ENCODE measurements around the gene RNF148.

The RNF148 gene, protein sequence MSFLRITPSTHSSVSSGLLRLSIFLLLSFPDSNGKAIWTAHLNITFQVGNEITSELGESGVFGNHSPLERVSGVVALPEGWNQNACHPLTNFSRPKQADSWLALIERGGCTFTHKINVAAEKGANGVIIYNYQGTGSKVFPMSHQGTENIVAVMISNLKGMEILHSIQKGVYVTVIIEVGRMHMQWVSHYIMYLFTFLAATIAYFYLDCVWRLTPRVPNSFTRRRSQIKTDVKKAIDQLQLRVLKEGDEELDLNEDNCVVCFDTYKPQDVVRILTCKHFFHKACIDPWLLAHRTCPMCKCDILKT

DNA sequence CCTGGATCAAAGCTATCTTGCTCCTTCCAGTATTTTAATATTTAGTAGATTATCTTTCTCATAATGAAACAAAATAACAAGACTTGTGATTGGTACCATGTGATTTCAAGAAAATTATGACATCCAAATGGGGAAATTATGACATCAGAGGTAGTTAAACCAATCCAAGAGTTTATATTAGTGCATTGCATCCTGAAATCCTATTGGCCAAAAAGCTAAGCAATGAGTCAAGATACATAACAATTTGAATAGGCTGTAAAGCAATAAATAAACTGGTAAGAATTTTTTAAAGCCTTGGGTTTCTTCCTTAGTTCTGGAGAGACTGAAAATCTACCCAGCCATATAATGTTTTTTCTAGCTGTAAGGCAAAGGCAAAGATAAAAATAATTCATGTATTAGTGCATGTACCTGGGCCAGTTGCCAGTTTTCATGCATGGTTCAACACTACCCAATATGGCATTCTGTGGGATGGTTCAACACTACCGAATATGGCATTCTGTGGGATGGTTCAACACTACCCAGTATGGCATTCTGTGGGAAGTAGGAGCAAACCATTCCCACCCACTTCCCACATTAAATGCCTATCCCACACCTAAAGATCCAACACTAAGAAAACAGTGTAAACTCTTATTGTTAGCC is at the start of gene RNF148:
Gene RNF148 (minus strand): TSS at position 51 of the 639 bp plus-strand sequence. CDS start 172 bp downstream, outside the sequence.
- no peak for DNase-seq (ENCODE audit: low read depth)

DNA sequence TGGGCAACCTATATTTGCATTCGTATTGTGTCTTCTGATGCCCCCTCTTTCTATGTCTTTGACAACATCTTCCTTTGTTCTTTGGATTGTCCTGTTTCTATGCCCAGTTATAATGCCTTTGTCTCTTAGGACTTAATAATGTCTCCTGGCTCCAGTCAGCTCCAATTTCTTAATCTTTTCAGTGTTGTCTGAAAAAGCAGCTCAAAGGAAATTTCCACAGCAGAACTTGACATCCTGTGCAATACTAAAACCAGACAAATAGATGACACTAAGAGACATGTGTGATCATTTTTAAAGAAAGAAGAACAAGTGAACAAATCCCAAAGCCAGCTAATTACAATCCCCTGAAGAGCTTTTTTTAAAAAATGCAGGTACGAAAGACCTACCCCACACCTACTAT is 47.7 kb upstream of the RNF148 start:
- DNase-seq (ENCODE audit: low read depth), result no peak

DNA sequence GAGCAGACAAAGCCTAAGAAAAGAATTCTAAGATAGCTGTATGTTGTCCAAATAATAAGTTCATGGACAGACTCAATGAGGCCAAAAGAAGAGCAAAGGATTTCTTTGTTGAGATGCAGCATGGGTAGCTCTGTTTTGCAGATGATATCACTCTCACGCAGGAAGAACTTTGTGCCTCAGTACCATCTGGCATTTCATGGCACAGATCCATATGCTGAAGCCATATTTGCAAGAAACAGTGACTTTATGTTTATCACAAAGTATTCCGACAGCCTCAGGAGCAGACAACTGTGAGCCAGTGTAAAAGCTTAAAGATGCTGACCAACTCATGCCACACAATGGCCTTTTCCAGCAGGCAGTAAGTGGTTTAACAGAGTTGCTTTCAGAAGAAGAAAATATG is 45.5 kb upstream of the RNF148 start:
- no peak for DNase-seq (ENCODE audit: low read depth)

DNA sequence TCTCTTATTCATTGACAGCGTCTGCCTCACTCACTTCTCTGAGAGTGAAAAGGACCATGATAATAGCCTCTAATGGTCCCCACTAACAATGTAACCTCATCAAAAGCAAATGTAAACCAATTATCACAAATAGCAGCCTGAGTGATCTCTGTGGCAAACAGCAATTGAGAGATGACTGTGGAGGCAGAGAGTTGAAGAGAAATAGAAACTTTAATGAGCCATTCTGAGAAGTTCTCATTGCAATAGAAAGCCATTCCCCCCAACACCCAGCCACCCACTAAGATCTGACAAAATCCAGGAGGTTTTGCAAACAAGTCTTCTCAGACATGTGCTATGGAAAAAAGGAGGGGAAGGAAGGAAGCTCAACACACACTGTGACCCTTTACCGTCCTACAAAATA is 44.2 kb upstream of the RNF148 start:
- no peak for DNase-seq (ENCODE audit: low read depth)

DNA sequence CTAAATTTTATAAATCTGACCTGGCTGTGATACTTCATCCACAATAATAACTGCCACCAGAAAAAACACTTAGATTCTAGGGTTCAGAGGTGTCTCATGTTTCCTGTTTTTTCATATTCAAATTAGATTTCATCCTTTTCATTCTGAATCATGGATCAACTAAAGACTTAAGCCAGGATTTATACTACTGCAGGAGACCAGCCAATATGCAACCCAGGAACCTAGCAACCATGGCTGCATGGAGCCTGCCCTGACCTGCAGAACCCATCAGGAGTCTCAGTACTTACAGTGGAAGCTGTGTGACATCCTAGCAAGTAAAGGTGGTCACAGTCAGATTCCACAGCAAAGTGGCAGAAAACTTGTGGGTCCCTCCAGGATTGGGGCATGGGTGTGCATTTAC is 40.5 kb upstream of the RNF148 start:
- DNase-seq (ENCODE audit: low read depth), result no peak

DNA sequence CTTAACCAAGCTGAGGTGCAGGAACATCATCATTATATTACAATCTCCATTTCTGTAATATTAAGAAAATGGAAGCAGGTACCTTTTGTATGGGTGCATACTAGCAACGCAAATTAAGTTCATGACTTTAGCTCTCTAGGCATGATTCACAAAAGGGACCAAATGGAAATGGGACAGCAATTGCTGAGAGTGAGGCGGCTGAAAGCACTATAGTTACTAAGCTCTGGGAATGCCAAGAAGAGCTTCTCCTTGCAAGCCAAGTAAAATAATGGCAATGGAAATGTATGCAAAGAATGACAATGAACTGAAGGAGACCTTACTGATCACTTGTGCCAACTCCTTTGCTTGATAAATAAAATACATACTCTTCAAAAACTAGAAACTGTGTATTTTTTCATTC is 36.2 kb upstream of the RNF148 start:
- no peak for DNase-seq (ENCODE audit: low read depth)

DNA sequence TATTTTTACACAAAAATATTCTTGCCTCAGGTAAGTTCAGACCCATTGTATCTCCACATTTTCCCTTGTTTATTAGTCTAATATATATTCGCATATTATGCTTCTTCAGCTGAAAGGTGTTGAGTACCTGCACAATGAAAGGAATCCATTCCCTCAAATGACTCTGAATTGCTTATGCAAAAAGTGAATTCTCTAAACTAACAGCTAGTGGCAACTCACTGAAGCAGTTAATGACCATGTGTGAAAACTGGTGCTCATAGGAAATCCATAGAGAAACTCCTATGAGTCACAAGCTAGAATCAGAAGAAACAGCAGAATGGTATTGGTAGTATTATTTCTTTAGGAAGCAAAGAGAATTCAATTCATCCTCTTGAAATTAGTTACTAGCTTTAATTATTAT is 33.5 kb upstream of the RNF148 start:
- no peak for DNase-seq (ENCODE audit: low read depth)

DNA sequence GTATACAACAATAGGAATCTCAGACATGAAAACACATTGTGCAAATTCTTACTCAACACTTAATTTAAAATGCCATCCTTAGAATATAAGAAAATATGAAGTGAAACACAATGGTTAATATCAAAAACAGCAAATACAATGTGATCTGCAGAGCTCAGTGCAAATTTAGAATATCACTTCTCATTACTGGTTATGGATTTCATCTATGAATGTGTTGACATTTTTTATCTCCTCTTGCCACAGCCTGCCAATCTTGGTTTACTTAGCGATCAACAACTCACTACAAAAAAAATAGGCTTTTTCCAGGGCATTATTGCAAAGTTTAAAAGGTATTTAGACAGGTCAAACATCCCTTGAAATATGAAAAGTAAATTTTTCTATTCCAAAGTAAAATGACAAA is 25.0 kb upstream of the RNF148 start:
- no peak for DNase-seq (ENCODE audit: low read depth)

DNA sequence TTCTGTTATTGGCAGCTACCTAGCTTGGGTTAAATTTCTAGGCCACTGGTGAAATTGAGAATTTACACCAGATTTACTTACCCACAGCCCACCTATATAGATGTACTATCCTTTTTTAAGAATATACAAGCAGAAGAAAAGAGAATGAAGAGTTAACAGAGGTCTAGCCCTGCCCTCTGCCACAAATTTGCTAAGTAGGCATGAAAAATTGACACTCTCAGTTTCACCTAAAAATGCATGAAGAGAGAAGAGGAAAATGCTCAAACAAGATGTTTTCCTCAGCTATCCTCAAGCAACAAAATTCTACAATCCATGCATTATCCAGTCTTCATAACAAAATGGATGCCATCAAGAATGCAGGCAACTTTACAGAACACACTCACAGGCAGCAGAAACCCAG is 24.6 kb upstream of the RNF148 start:
- DNase-seq (ENCODE audit: low read depth), result no peak

DNA sequence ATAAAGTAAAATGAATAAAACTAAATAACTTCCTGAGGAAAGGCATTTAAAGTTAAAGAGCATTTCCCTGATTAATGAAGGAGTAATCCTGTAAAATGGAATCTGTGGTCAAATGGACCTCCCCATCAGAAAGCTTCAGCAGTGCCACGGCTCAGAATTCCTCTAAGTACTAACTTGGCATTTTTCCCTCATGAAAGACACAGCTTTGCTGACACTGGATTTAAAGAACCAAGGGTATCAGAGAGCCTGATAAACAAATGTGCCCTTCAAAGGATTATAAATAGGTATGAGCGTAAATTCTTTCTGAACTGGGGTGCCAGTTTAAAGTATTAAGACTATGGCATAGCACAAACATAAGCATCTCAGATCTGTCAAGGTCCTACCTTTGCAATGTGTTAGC is 24.2 kb upstream of the RNF148 start:
- no peak for DNase-seq (ENCODE audit: low read depth)

DNA sequence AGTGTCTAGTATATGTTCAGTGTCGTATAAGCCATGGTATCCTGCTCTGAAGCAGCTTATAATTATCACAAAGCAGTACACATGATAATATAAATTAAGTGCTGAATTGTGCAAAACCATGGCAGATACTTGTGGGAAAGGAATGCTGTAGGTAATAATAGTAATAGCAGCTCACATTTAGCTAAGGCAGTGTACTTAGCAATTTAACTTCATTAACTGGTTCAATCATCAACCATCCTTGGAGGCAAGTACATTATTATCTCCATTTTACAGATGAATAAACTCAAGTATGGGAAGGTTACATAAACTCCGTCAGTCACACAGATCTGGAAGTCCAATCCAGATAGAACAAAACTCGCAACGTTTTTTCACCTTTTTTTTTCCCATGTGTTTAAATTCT is 21.6 kb upstream of the RNF148 start:
- DNase-seq (ENCODE audit: low read depth), result no peak

DNA sequence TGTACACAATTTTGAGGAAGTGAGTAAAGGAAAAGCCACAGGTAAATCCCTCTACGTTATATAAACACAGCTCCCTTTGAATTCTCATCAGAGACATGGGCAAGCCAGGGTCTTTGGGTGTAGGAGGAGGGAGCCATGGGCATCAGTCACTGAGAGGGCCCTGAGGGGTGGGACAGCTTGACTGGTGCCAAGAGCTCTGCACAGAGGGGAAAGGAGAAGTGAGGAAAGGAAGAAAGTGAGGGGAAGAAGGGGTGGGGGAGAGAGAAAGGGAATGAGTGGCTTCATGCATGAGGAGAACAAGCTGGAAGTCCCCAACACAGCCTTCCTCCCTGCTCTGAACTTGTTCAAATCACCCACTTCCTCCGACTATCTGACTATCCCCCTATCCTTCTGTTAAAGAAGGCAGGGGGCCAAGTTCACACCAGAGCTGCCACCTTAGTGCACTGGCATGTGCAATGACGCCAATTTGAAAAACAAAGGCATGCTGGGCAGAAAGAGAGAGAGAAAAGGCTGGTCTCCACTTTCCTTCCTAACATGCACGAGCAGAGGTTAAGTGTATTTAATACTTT is 16.4 kb upstream of the RNF148 start:
- no peak for DNase-seq (ENCODE audit: low read depth)

DNA sequence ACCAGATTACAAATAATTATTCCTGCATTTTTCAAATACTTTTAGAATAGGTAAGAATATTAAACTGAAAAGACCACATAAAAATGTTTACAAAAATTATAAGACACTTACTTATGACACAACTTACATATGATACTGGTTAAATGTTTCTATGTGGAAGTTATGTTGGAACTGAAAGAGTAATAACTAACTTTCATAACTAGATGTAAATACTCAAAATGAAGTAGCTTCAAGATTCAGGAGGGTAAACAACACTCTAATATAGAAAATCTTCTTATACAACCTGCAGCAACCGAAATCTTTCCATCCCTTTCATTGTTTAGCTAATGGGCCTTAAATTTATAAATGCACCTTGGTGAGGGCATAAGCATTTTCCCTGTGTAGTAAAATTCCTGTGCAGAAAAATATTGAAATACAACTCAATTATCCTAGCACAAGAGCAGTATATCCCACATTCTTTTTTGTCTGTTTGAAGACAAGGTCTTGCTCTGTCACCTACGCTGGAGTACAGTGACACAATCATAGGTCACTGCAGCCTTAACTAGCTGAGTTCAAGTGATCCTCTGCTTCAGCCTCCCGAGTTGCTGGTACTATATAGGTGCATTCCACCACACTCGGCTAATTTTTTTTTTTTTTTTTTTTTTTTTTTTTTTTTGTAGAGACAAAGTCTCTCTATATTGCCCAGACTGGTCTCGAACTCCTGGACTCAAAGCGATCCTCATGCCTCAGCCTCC is 14.8 kb upstream of the RNF148 start:
- no peak for DNase-seq (ENCODE audit: low read depth)

DNA sequence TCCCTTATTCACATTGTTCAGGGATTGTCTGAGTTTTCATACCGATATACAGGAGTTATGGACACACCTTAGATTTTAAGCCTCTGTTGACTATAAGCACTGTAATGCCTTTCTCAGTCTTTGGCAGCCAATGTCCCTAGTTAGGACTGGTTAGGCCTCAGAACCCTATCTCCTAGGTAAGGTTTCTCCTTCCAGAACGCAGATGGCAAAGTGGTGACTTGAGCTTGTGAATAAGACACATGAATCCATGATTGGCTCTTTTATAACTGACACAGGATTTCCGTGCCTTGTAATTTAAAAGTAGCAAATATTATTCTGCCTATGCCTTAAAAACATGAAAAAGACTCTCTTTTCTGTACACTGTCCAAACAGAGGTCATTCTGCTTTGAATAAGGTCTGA is 12.5 kb upstream of the RNF148 start:
- no peak for DNase-seq (ENCODE audit: low read depth)

DNA sequence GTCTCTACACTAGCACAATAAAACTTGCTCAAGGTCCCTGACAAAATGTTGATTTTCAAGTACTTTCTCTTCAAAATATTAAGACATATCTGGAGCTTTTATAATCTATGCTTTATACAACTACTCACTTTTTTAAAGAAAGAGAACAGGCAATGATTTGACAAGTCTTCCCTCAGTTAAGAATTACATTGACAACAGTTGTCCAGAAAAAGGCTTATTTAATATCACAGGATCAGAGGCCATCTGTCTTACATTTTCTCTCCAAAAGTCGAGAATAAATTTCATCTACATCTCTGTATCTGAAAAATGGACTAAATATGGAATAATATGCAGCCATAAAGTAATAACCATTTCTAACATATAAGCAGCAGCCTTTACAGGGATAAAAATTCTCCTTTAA is 8.2 kb upstream of the RNF148 start:
- no peak for DNase-seq (ENCODE audit: low read depth)

DNA sequence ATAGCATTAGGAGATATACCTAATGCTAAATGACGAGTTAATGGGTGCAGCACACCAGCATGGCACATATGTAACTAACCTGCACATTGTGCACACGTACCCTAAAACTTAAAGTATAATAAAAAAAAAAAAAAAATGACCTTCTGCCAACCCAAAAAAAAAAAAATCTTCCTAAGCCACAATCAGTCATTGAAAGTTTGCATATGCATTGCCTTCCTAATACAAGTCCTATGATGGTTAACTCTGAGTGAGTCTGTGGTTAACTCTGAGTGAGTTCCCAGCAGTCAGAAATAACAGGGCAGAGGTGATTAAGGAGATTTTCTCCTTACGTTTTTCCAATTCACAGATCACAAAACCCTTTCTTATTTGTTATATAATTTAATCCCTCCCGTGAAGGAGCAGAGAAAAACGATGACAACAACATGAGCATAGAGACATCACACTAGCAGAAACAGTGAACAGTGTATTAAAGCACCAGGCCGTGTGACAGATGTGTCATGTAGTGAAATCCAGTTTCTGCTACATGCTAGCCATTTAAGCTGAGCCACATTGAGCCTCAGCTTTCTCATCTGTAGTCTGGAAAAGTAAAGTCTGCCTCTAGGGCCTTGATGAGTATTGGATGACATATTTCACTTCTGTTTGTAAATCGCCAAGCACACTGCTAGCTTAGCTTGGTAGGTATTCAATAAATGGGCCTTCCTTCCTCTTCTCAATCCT is 7.4 kb upstream of the RNF148 start:
- no peak for DNase-seq (ENCODE audit: low read depth)

DNA sequence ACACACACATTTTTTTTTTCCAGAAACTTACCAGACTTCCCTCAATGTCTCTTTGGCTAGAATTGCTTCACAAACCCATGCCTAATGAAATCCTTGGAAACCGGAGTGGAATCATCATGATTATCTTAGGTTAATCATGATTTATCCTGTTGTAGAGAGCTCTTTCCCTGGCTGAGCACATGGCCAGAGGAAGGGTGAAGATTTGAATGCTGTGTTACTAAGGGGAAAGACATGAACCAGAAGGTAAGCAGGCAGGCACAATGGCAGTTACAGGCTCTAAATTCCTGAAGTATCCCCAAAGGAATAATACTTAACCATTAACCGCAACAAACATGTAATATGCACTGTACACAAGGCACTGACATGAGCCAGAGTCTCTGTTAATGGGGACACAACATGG is 4.1 kb upstream of the RNF148 start:
- DNase-seq (ENCODE audit: low read depth), result no peak

DNA sequence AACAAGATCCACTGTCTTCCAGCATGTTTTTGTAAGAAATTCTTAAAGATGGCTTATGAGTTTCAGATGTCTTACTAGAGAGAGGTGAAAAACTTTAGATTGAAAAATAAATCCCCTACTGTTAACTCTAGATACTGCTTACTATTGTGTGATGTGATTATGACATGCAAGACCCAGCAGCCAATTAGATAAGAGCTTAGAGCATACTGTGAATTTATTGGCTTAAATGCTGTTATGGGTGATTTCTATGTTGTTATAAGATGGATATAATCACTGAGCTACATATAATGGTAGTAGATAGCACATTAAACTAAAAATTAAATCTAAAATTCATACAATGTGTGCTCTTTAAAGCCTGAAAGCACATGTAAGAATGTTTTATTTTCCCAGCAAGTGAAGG is 3.7 kb downstream of the RNF148 start, which contains the start of gene RNF133:
Gene RNF133 (minus strand): TSS at position 101 of the 400 bp plus-strand sequence. CDS start 199 bp downstream, outside the sequence.
- no peak for DNase-seq (ENCODE audit: low read depth)

DNA sequence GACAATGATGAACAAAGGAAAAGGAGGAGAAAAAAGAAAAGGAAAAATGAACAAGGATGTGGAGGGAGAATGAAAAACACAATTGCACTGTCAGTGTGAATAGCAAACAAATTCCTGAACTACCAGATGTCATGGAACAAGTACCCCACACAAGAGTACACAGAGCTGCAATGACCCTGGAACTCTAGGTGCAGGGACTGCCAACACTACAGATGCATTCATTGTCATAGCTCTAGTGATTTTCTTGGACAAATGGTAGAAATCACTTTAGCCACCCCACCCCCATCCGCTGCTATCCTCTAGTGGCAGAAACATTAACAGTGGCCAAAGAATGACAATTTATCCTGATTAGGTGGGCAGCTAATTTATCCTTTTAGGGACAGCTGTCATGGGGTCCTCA is 6.9 kb downstream of the RNF148 start:
- DNase-seq (ENCODE audit: low read depth), result no peak

DNA sequence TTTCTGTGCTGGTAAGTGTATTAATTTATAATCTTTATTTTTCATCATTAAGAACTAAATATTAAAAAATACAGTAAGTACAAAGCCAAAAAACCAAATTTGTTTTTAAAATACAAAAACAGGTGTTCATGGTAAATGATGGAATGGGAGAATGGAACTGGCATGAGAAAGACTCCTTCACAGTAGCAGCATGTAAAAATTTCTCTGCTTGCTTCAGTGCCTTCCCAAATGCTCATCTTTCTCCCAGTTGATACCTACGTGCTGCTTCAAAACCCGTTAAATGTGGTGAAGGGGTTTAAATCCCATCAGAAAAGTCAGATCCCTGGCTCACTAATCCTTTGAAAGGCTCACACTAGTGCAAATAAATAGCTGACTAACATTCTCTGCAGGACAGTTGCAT is 8.0 kb downstream of the RNF148 start:
- DNase-seq (ENCODE audit: low read depth), result no peak

DNA sequence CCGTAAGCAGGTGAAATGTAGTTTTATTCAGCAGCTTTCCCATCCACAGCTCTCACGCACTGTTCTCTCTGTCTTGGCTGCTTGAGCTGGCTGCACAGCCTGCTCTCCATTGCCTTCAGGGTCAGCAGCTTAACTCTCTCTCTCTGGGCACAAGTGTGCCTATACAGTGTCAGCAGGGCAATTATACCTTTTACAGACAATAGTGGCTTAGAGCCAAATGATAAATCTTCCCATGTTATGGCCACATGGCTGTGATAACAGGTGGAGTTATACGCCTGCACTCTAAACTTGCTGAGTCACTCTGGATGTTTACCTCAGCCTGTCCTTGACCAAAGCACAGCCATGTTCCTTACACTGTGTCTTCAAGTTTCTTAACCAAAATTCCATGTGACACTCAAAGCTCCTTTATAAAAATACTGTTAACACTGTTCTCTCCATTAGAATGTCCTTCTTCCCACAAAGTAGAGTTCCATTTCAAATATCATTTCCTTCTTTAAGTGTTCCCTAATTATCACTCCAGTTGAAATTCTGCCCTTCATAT is 9.9 kb downstream of the RNF148 start:
- DNase-seq (ENCODE audit: low read depth), result no peak
